ENCODE data around the gene AIP.

Gene AIP

GRCh38 chr11:67493548-67494370 lies 10.9 kb downstream of the AIP start:
- no peak for DNase-seq (ENCODE audit: low spot score)

- DNase-seq (ENCODE audit: low spot score), result no peak
These were observed 11.8 kb downstream of the AIP start for GRCh38 chr11:67494371-67495233.

GRCh38 chr11:67495234-67496005 lies 12.6 kb downstream of the AIP start:
- DNase-seq (ENCODE audit: low spot score), result no peak

- no peak for DNase-seq (ENCODE audit: low spot score)
These were observed 13.3 kb downstream of the AIP start for GRCh38 chr11:67496113-67496512.

- DNase-seq (ENCODE audit: low spot score), result no peak
These were observed 14.9 kb downstream of the AIP start for GRCh38 chr11:67497656-67498291.

GRCh38 chr11:67498544-67498972 lies 15.7 kb downstream of the AIP start:
- no peak for DNase-seq (ENCODE audit: low spot score)

- no peak for DNase-seq (ENCODE audit: low spot score)
These were observed 17.1 kb downstream of the AIP start for GRCh38 chr11:67499808-67500483.

GRCh38 chr11:67500484-67500821 lies 17.6 kb downstream of the AIP start:
- DNase-seq (ENCODE audit: low spot score), result no peak

GRCh38 chr11:67500831-67501715 lies 18.2 kb downstream of the AIP start:
- no peak for DNase-seq (ENCODE audit: low spot score)

- no peak for DNase-seq (ENCODE audit: low spot score)
These were observed 19.0 kb downstream of the AIP start for GRCh38 chr11:67501854-67502253.

- DNase-seq (ENCODE audit: low spot score), result no peak
These were observed 19.6 kb downstream of the AIP start for GRCh38 chr11:67502328-67502979.

- no peak for DNase-seq (ENCODE audit: low spot score)
These were observed 20.5 kb downstream of the AIP start for GRCh38 chr11:67503119-67504004.

GRCh38 chr11:67504005-67504949 lies 21.5 kb downstream of the AIP start:
- DNase-seq (ENCODE audit: low spot score), result peak; percentile 22

GRCh38 chr11:67504950-67505581 lies 22.2 kb downstream of the AIP start, which contains the start of gene PITPNM1:
Gene PITPNM1, minus strand, starts transcription at chr11:67505363. Its CDS starts 1,183 bp downstream, at chr11:67504180.
- DNase-seq (ENCODE audit: low spot score), result peak; percentile 66

GRCh38 chr11:67505605-67506396 lies 23.0 kb downstream of the AIP start:
- peak; percentile 92 for DNase-seq (ENCODE audit: low spot score)

GRCh38 chr11:67506426-67507051 lies 23.7 kb downstream of the AIP start:
- DNase-seq (ENCODE audit: low spot score), result no peak
